GM12872 (cell line): ENCODE measurements around the gene NDUFS8.

Source experiments
- TF ChIP-seq, protein P1 (sequence below): IDR thresholded peaks from 3 replicates; pipeline ENCODE4 v1.5.1; 2011; ENCODE audit warnings: low read depth, mild to moderate bottlenecking, low read length, moderate library complexity; ENCODE audit not compliant: insufficient read depth

Gene NDUFS8

DNA sequence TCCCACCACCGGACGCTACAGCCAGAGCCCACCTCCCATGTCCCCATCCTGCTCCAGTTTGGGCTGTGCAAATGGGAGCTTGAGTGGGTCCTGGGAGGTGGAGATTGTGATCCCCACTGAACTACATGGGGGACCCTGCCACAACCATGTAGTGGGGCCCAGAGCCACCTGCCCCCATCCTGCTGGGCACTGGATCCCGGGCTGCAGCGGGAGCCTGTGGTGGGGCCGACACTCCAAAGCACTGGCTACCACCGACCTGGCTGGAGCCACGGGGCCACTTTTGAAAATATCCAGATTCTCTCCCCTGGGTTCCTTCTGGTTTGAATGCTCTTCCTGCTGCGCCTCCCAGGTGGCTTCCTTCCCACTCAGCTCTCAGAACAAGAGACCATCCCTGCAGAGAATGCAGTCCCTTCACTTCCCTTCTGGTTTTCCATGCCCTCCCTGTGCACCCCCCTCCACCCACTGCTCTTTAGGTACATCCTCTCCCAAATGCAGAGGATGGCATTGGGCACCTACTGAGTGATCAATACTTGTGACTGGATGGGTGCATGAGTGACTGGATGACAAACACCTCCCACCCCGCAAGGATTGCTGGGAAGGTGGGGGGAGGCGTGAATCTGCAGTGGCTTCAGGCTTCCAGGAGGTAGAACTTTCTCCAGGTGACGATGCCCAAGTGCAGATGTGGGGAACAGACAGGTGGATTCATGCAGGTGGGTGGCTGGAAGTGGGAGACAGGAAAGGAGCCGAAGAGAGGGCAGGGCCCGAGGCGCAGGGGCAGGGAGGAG is 25.7 kb upstream of the NDUFS8 start:
- TF ChIP-seq, protein P1, sequence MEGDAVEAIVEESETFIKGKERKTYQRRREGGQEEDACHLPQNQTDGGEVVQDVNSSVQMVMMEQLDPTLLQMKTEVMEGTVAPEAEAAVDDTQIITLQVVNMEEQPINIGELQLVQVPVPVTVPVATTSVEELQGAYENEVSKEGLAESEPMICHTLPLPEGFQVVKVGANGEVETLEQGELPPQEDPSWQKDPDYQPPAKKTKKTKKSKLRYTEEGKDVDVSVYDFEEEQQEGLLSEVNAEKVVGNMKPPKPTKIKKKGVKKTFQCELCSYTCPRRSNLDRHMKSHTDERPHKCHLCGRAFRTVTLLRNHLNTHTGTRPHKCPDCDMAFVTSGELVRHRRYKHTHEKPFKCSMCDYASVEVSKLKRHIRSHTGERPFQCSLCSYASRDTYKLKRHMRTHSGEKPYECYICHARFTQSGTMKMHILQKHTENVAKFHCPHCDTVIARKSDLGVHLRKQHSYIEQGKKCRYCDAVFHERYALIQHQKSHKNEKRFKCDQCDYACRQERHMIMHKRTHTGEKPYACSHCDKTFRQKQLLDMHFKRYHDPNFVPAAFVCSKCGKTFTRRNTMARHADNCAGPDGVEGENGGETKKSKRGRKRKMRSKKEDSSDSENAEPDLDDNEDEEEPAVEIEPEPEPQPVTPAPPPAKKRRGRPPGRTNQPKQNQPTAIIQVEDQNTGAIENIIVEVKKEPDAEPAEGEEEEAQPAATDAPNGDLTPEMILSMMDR, result no peak

DNA sequence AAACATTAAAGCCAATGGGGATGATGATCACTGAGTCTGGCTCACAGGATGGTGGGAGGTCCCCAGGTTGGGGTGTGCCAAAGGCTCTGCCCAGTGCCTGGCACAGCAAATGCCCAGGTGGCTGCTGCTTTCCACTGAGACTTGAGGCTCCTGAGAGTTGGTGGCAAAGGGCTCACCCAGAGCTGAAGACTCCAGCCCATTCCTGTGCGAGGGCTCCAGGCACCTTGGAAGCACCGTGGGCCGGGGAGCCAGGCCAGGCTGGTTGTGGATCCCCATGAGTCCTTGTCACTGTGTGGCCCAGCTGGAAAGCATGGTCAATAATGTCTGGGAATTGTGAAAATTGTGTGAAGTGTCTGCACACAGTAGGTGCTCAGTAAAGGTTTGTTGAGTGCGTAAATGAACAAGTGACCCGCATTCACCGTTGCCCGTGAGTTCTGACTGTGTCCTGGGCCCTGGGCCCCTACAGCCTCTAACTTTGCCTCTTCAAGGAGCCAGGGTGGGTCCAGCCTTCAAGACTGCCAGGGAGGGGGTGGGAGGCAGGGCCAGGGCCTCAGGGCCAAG is 23.8 kb upstream of the NDUFS8 start:
- TF ChIP-seq, protein P1, result no peak

DNA sequence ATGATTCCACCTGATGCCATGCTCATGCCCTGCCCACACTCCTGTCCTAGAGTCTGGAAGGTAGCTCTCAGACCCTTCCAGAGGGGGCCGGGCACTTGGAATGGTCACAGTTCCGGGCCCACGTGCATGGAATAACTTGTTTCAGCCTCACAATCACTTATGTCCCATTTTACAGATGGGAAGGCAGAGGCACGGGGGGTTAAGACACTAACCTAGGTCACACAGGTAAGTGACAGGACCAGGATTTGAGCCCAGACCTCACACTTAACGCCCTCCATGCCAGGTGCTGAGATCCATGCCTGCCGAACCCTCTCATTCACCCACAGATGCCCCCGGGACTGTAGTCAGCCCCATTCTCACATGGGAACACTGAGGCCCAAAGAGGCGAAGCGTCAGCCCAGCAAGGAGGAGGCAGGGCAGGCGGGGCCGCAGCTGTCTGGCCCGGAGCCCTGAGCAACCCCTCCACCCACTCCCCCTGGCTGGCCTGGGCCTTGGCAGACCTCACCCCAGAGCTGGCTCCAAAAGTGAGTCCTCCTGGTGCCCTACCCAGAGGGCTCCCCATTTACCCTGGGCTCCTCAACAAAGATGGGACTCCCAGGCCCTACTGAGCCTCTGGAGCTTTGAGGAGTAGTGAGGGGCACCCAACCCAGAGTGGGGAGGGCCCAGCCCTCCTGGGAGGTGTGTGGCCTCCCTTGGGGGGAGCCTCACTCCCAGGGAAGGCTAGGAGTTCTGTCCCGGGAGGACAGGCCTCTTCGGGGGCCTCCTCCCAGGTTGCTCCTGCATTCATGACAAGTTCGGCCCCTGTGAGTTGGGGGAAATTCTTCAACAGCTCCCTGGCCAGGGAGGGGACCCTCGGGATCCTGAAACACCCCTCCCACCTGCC is 22.7 kb upstream of the NDUFS8 start:
- TF ChIP-seq, protein P1, result no peak

DNA sequence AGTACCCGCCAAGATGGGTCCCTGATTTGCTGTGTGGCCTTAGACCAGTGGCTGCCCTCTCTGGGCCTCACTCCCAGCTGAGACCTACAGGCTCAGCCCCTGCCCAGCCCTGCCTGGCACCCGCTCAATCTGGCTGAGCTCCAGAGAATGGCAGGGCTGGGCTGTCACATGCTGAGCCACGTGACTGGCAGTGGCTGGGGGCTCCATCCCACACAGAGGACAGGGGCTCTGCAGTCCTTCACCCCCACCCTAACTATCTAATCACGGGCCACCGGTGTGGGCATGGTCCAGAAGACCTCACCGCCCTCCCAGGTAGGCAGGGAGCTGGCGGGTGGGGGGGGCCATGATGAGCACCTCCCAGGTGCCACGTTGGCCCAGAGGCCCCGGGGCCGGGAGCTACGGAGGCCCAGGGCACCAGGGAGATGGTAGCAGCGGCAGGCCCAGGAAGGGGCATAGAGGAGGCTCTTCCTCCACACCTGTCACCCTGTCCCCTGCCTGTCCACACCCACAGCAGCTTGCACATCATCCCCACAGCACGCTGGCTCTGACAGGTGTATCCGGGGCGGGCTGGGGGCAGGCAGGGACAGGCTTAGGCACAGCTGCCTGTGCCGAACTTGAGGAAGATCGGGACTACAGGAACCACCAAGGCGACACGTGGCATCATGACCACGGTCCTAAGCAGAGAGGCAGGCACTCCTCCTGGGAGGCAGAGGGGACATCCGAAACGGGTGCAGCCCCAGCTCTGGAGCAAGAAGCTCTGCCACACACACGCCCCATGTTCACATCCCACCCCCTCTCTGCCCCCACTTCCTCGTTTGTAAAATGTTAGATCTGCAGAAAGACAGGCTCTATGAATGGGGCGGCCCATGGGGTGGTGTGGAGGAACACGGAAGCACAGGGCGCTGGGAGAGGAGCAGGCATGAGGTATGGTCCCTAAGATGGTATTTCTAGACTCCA is 21.8 kb upstream of the NDUFS8 start:
- TF ChIP-seq, protein P1, result no peak

DNA sequence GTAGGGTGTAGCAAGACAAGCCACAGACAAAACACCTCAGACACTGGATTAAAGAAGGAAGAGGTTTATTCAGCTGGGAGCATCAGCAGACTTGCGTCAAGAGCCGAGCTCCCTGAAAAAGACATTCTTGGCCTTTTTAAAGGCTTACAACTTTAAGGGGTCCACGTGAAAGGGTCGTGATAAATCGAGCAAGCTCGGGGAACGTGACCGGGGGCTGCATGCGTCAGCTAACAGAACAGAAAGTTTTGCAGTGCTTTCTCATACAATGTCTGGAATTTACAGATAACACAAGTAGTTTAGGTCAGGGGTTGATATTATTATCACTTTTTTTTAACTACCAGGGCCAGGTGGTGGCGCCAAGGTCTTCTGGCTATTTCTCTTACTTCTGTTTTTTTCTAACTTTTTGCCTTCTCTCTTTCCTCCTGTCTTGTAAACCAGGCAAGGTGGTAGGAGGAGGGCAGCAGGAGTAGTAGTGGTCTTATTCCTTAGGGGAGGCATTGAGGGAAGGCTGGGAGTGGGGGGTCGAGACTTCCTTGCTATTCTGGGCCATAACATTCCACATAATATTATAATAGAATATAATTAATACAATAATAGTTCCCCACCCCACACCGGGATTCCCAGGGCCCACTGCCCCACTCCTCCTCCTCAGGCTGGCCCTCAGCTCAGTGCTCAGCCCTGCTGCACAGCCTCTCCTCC is 20.9 kb upstream of the NDUFS8 start:
- TF ChIP-seq, protein P1, result peak; percentile 41; the same call in 2 of the 3 replicates

DNA sequence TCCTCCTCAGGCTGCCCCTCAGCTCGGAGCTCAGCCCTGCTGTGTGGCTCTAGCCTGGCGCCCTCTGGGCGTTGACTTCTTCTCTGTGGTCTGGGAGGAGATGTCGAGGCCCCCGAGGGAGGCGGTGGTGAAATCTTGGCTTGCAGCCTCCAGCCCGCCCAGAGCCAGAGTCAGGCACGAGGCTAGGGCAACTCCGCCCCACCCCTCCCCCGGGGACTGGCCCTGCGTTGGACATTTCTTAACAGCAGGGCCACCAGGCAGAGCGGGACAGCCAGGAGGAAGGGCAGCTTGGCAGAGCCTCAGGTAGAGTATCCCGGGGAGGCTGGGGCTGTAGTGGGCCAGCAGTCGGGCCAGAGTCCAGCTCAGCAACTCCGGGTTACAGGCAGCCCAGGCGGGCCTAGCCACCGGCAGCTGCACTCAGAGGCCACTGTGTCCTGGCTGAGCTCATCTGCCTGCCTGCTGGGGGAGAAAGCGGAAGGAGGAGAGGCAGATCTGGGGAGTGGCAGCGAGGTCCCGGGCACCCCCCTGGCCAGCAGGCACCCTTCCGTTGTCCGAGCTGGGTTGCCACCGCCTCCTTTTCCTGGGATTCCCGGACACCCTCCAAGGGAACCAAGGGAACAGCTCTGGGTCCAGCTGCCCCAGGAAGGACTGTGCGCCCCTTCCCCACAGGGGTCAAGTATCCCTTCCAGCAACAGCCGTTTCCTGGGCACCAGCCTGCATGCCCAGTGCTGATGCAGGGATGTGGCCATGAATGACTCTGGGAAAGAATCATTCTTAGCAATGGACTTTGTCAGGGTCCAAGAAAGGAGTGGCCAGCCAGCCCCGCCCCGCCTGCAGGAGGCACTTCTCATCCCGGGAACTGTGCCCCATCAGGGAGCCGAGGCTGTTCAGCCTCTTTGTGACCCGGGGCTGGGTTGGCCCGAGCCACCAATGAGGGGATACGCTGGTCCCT is 20.1 kb upstream of the NDUFS8 start, which contains the start of gene ALDH3B1:
ALDH3B1 (plus strand) TSS at position 238 of the 952 bp plus-strand sequence. CDS start 4,971 bp downstream, outside the sequence.
- TF ChIP-seq, protein P1, result no peak
